Lower leg skin (tissue), 3 donors: Measurements from ENCODE around the gene RIPK4.

Source experiments
- POLR2A ChIP-seq, 2 donors: fragments of 450-650 bp; IDR thresholded peaks; one replicate each; pipeline ENCODE4 v1.6.1; 2016 to 2017; ENCODE audit warnings: antibody characterized with exemption in 2 of 2, mild to moderate bottlenecking in 1 of 2, moderate library complexity in 1 of 2
- TF ChIP-seq, protein P1 (sequence below), 3 donors: fragments of 450-650 bp; IDR thresholded peaks; one replicate each; pipeline ENCODE4 v1.5.1; 2016; ENCODE audit warnings: antibody characterized with exemption in 3 of 3, mild to moderate bottlenecking in 3 of 3, moderate library complexity in 2 of 3

DNA sequence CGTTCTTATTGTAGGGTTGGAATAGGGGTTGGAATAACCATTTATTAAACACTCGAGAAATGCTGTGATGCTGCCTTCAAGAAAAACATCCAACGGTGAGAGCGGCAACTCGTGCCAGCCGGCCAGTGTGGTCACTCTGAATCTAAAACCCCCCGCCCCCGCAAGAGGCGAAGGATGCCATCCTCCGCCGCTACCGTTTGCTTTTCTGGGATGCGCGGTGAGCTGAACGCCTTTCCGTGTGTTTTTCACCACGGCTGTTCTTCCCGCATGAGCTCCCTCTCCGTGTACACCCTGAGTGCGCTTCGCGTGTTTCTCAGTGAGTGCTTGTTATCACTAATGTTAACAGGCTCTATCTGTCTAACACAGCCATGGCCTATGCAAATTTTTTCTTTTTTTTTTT lies 42.0 kb upstream of the RIPK4 start:
- TF ChIP-seq, protein P1, sequence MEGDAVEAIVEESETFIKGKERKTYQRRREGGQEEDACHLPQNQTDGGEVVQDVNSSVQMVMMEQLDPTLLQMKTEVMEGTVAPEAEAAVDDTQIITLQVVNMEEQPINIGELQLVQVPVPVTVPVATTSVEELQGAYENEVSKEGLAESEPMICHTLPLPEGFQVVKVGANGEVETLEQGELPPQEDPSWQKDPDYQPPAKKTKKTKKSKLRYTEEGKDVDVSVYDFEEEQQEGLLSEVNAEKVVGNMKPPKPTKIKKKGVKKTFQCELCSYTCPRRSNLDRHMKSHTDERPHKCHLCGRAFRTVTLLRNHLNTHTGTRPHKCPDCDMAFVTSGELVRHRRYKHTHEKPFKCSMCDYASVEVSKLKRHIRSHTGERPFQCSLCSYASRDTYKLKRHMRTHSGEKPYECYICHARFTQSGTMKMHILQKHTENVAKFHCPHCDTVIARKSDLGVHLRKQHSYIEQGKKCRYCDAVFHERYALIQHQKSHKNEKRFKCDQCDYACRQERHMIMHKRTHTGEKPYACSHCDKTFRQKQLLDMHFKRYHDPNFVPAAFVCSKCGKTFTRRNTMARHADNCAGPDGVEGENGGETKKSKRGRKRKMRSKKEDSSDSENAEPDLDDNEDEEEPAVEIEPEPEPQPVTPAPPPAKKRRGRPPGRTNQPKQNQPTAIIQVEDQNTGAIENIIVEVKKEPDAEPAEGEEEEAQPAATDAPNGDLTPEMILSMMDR (IDR thresholded peaks at IDR 0.05) = no peak
- TF ChIP-seq POLR2A (IDR thresholded peaks at IDR 0.05) = no peak
